GM12878 (cell line): ENCODE measurements around the gene SEMA4D. TPM values are rescaled to one million over a fixed set of nuclear protein-coding genes. Genes with fewer than 3 reads are reported as not detected.

Source experiments
- EGR1 ChIP-seq, 2 experiments: IDR thresholded peaks; 1 replicate in 1 of 2; 2 replicates in 1 of 2; pipeline ENCODE4 v1.6.1; 2011 to 2012; ENCODE audit warnings: low read depth in 2 of 2, low read length in 2 of 2, borderline replicate concordance in 1 of 2, mild to moderate bottlenecking in 1 of 2, moderate library complexity in 1 of 2
- IKZF1 ChIP-seq: fragments of 450-650 bp; conservative IDR thresholded peaks from 2 replicates; pipeline ENCODE4 v1.6.1; 2017; ENCODE audit warnings: antibody characterized with exemption, mild to moderate bottlenecking
- NFYB ChIP-seq: IDR thresholded peaks from 2 replicates; pipeline ENCODE4 v1.6.1; 2011; ENCODE audit warnings: low read depth, mild to moderate bottlenecking, low read length, improper control_type of control experiment, moderate library complexity; ENCODE audit not compliant: insufficient read depth
- NR2F1 ChIP-seq: fragments of 450-650 bp; conservative IDR thresholded peaks from 2 replicates; pipeline ENCODE4 v1.6.1; 2017; ENCODE audit warnings: mild to moderate bottlenecking
- NRF1 ChIP-seq: conservative IDR thresholded peaks from 2 replicates; pipeline ENCODE4 v1.6.1; 2011; ENCODE audit warnings: mild to moderate bottlenecking, low read depth, low read length, improper control_type of control experiment
- POLR2A ChIP-seq: IDR thresholded peaks from 2 replicates; pipeline ENCODE4 v1.6.1; 2011; ENCODE audit warnings: low read depth, mild to moderate bottlenecking, low read length
- RCOR1 ChIP-seq: conservative IDR thresholded peaks from 2 replicates; pipeline ENCODE4 v1.6.1; 2012; ENCODE audit warnings: low read depth, low read length, improper control_type of control experiment
- RFX5 ChIP-seq: IDR thresholded peaks from 2 replicates; pipeline ENCODE4 v1.6.1; 2011; ENCODE audit warnings: low read depth, low read length, improper control_type of control experiment
- SPI1 ChIP-seq: IDR thresholded peaks from 2 replicates; pipeline ENCODE4 v1.6.1; 2011; ENCODE audit warnings: low read depth, mild to moderate bottlenecking, low read length, moderate library complexity, borderline replicate concordance; ENCODE audit not compliant: insufficient read depth
- SREBF2 ChIP-seq: IDR thresholded peaks from 2 replicates; pipeline ENCODE4 v1.6.1; 2012; ENCODE audit warnings: mild to moderate bottlenecking, low read length
- SUZ12 ChIP-seq: fragments of 200-600 bp; sonication (generic); IDR thresholded peaks from one replicate; pipeline ENCODE4 v1.6.1; 2018; ENCODE audit warnings: antibody characterized with exemption, mild to moderate bottlenecking; ENCODE audit not compliant: unreplicated experiment
- ZBTB40 ChIP-seq: fragments of 450-650 bp; IDR thresholded peaks from 2 replicates; pipeline ENCODE4 v1.6.1; 2016; ENCODE audit warnings: mild to moderate bottlenecking, moderate library complexity, borderline replicate concordance
- ZZZ3 ChIP-seq: IDR thresholded peaks from 2 replicates; pipeline ENCODE4 v1.6.1; 2011; ENCODE audit warnings: low read depth; ENCODE audit not compliant: control insufficient read depth, insufficient read length
- polyA plus RNA-seq, 11 experiments: library from polyadenylated mRNA; depleted of rRNA in 4 of 11; unstranded in 6 of 11; stranded (reverse) in 5 of 11; fragments of >200 nt; fragmentation: Nextera tagmentation in 4 of 11; fragmentation: Illumina TruSeq in 1 of 11; extraction: Ambion mirVana in 4 of 11; extraction: Trizol in 1 of 11; gene quantifications; 1 replicate in 1 of 11; 2 replicates in 10 of 11; pipeline versions ENCODE4 v1.2.1 to v1.2.3, GENCODE V29; 2011 to 2016; ENCODE audit warnings: inconsistent platforms in 2 of 11, missing spikeins in 2 of 11, low read depth in 1 of 11
- total RNA-seq, 4 experiments: library from RNA; depleted of rRNA in 3 of 4; stranded (reverse); fragments of >200 nt in 3 of 4; fragmentation: Illumina TruSeq in 1 of 4; extraction: Trizol in 1 of 4; gene quantifications; 2 replicates each; pipeline versions ENCODE4 v1.2.1 to v1.2.3, GENCODE V29; 2013 to 2021
- TF ChIP-seq, protein P1 (sequence below): fragments of 450-650 bp; IDR thresholded peaks from 2 replicates; pipeline ENCODE4 v1.6.1; 2018; ENCODE audit warnings: borderline replicate concordance, mild to moderate bottlenecking; ENCODE audit not compliant: partially characterized antibody
- TF ChIP-seq, protein P2 (sequence below): IDR thresholded peaks from 2 replicates; pipeline ENCODE4 v1.6.1; 2011; ENCODE audit warnings: mild to moderate bottlenecking, low read depth, low read length, moderate library complexity; ENCODE audit not compliant: insufficient replicate concordance

SEMA4D gene
- total and polyA plus RNA-seq, 10 of the 15 experiments (the other 5 are each of a cell fraction or from before 2014, with no cell fraction given): 15.1 to 136 (median 39.6) TPM

DNA sequence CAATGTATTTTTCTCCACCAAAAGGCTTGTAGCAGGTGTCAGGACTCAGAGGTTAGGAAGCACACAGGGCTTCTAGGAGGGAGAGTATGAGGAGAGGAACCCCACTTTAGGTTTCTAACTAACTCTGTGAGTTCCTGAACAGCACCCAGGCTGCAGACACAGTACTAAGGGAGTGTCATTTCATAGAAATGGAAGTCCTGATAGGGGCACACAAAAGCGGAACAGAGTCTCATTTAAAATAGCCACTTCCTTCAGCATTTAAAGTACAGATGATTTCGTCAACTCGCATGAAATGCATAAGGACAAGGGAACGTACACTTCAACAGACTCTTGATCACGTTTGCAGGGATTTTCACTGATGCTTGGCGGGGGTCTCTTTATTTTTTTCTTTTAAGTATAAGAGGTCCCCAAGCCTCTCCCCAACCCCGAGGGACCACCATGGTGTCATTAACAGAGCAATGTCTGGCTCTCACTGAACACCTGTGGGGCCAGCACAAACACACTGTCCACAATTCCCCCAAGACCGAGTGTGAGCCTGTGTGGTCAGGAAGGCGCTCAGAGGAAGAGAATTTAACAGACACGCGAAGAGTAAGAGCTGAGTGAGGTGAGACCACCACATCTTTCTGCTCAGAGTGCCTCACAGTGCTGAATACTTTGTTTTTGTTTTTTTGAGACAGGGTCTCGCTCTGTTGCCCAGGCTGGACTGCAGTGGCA is 97.4 kb downstream of the SEMA4D start (continued):
- TF ChIP-seq, protein P1, sequence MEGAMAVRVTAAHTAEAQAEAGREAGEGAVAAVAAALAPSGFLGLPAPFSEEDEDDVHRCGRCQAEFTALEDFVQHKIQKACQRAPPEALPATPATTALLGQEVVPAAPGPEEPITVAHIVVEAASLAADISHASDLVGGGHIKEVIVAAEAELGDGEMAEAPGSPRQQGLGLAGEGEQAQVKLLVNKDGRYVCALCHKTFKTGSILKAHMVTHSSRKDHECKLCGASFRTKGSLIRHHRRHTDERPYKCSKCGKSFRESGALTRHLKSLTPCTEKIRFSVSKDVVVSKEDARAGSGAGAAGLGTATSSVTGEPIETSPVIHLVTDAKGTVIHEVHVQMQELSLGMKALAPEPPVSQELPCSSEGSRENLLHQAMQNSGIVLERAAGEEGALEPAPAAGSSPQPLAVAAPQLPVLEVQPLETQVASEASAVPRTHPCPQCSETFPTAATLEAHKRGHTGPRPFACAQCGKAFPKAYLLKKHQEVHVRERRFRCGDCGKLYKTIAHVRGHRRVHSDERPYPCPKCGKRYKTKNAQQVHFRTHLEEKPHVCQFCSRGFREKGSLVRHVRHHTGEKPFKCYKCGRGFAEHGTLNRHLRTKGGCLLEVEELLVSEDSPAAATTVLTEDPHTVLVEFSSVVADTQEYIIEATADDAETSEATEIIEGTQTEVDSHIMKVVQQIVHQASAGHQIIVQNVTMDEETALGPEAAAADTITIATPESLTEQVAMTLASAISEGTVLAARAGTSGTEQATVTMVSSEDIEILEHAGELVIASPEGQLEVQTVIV: no peak
- TF ChIP-seq RFX5: no peak
- TF ChIP-seq EGR1 (IDR thresholded peaks at IDR 0.05; ENCODE audit: borderline replicate concordance in 1 of 2, low read depth in 2 of 2, low read length in 2 of 2): no peak
- TF ChIP-seq IKZF1: peak; percentile 33
- TF ChIP-seq NRF1: no peak
- TF ChIP-seq RCOR1: no peak
- TF ChIP-seq ZBTB40: no peak
- TF ChIP-seq SPI1: peak; percentile 94
- TF ChIP-seq NR2F1: no peak
- no peak for TF ChIP-seq ZZZ3
- TF ChIP-seq SUZ12: no peak
- TF ChIP-seq, protein P2, sequence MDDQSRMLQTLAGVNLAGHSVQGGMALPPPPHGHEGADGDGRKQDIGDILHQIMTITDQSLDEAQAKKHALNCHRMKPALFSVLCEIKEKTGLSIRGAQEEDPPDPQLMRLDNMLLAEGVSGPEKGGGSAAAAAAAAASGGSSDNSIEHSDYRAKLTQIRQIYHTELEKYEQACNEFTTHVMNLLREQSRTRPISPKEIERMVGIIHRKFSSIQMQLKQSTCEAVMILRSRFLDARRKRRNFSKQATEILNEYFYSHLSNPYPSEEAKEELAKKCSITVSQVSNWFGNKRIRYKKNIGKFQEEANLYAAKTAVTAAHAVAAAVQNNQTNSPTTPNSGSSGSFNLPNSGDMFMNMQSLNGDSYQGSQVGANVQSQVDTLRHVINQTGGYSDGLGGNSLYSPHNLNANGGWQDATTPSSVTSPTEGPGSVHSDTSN: no peak
- TF ChIP-seq POLR2A: no peak
- TF ChIP-seq NFYB: no peak
- TF ChIP-seq SREBF2: no peak
